GM12864 (cell line): Measurements from ENCODE around the gene GSTA5.
"Not testable (repeated sequence)": the region's sequence is repeated elsewhere in the genome, so short reads cannot be mapped to it uniquely, and the experiment has no call there.

Source experiments
- DNase-seq: peaks from one replicate; pipeline ENCODE4 v3.0.0-alpha.2; 2011; ENCODE audit warnings: low read depth
- H3K4me3 ChIP-seq: 2 replicates; pipeline ENCODE4 v1.5.1; 2011; ENCODE audit warnings: mild to moderate bottlenecking, low read depth, low read length, control low read depth
- TF ChIP-seq, protein P1 (sequence below): IDR thresholded peaks from 2 replicates; pipeline ENCODE4 v1.5.1; 2011; ENCODE audit warnings: low read depth, mild to moderate bottlenecking, moderate library complexity, low read length, control low read depth, inconsistent platforms; ENCODE audit errors: missing control alignments

The GSTA5 gene

DNA sequence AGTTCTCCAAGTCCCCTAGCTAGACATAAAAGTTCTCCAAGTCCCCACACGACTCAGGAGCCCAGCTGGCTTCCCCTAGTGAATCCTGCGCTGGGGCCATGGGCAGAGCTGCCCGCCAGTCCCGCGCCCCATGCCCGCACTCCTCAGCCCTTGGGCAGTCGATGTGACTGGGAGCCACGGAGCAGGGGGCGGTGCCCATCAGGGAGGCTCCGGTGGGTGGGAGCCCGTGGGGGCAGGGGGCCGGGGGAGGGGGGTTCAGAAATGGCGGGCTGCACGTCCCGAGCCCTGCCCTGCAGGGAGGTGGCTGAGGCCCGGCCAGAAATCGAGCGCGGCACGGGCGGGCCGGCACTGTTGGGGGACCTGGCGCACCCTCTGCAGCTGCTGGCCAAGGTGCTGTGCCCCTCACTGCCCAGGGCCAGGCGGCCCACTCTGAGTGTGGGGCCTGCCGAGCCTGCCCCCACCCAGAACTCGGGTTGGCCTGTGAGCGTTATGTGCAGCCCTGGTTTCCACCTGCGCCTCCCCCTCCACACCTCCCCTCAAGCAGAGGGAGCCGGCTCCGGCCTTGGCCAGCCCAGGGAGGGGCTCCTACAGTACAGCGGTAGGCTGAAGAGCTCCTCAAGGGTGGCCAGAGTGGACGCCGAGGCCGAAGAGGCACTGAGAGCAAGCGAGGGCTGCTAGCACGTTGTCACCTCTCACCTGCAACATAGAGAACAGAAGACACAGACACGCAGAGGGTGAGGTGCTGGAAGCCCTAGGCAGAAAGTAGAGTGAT is 11.4 kb downstream of the GSTA5 start:
- TF ChIP-seq, protein P1, sequence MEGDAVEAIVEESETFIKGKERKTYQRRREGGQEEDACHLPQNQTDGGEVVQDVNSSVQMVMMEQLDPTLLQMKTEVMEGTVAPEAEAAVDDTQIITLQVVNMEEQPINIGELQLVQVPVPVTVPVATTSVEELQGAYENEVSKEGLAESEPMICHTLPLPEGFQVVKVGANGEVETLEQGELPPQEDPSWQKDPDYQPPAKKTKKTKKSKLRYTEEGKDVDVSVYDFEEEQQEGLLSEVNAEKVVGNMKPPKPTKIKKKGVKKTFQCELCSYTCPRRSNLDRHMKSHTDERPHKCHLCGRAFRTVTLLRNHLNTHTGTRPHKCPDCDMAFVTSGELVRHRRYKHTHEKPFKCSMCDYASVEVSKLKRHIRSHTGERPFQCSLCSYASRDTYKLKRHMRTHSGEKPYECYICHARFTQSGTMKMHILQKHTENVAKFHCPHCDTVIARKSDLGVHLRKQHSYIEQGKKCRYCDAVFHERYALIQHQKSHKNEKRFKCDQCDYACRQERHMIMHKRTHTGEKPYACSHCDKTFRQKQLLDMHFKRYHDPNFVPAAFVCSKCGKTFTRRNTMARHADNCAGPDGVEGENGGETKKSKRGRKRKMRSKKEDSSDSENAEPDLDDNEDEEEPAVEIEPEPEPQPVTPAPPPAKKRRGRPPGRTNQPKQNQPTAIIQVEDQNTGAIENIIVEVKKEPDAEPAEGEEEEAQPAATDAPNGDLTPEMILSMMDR, result no peak
- DNase-seq, result no peak
- H3K4me3 ChIP-seq, result no peak overlapping the region

- DNase-seq, H3K4me3 ChIP-seq: not testable (repeated sequence)
Measured at GRCh38 chr6:52828621-52829020, 12.0 kb downstream of the GSTA5 start.

- not testable (repeated sequence) for H3K4me3 ChIP-seq, DNase-seq
Measured at GRCh38 chr6:52827073-52827783, 13.4 kb downstream of the GSTA5 start.

- TF ChIP-seq, protein P1, result no peak
Measured at GRCh38 chr6:52826513-52826912, 14.1 kb downstream of the GSTA5 start.

GRCh38 chr6:52825900-52826459 is 14.6 kb downstream of the GSTA5 start:
- not testable (repeated sequence) for DNase-seq, H3K4me3 ChIP-seq

More at GRCh38 chr6:52826513-52826912, 14.1 kb downstream of the GSTA5 start:
- no peak for DNase-seq
- H3K4me3 ChIP-seq, result no peak overlapping the region

GRCh38 chr6:52825270-52825793 is 15.3 kb downstream of the GSTA5 start:
- not testable (repeated sequence) for DNase-seq, H3K4me3 ChIP-seq

- H3K4me3 ChIP-seq, result no peak overlapping the region
- TF ChIP-seq, protein P1, result no peak
- no peak for DNase-seq
Measured at GRCh38 chr6:52821842-52822241, 18.8 kb downstream of the GSTA5 start.

- DNase-seq, result no peak
- TF ChIP-seq, protein P1, result no peak
- no peak overlapping the region for H3K4me3 ChIP-seq
Measured at GRCh38 chr6:52820198-52820597, 20.4 kb downstream of the GSTA5 start.
